Measurements from ENCODE around the gene PVALEF. TPM values are rescaled to one million over a fixed set of nuclear protein-coding genes. Genes with fewer than 3 reads are reported as not detected.

Gene PVALEF
- total and polyA plus RNA-seq, 2 of the 13 experiments (the other 11 are each of a cell fraction or from before 2014, with no cell fraction given): 0.18 TPM

- TF ChIP-seq ZNF512 (CRISPR knock-in tag; IDR thresholded peaks at IDR 0.05) (no peak), IRF1 (CRISPR knock-in tag; IDR thresholded peaks at IDR 0.05; ENCODE audit: low read depth) (no peak), HNRNPL (IDR thresholded peaks at IDR 0.05; ENCODE audit: low read depth, low read length) (peak; percentile 70), MAZ (IDR thresholded peaks at IDR 0.05; ENCODE audit: borderline replicate concordance, low read depth, low read length) (peak; percentile 46; the same call in 1 of the 2 replicates), MAZ (CRISPR knock-in tag; IDR thresholded peaks at IDR 0.05; ENCODE audit: low read depth) (0 out of 2 replicates have a peak, but pooled peaks have one; percentile 33), MYPOP (CRISPR knock-in tag; IDR thresholded peaks at IDR 0.05) (0 out of 2 replicates have a peak, but pooled peaks have one; percentile 25), ZNF788 (CRISPR knock-in tag; IDR thresholded peaks at IDR 0.05; ENCODE audit: borderline replicate concordance) (0 out of 2 replicates have a peak, but pooled peaks have one; percentile 10), KAT8 (CRISPR knock-in tag; IDR thresholded peaks at IDR 0.05) (no peak), ZNF282 (IDR thresholded peaks at IDR 0.05; ENCODE audit: partially characterized antibody) (no peak), THAP11 (CRISPR knock-in tag; IDR thresholded peaks at IDR 0.05) (no peak; the same call in 1 of the 2 replicates), ZNF333 (CRISPR knock-in tag; IDR thresholded peaks at IDR 0.05; ENCODE audit: borderline replicate concordance) (no peak), ZNF33B (CRISPR knock-in tag; IDR thresholded peaks at IDR 0.05) (no peak), ARNT2 (CRISPR knock-in tag; IDR thresholded peaks at IDR 0.05; ENCODE audit: low read depth) (no peak; the same call in 1 of the 2 replicates), ZNF263 (CRISPR knock-in tag; IDR thresholded peaks at IDR 0.05) (no peak), TOPORS (CRISPR knock-in tag; IDR thresholded peaks at IDR 0.05) (no peak), RARG (CRISPR knock-in tag; IDR thresholded peaks at IDR 0.05; ENCODE audit: low read depth) (no peak), GLMP (CRISPR knock-in tag; IDR thresholded peaks at IDR 0.05; ENCODE audit: borderline replicate concordance) (no peak), MYC (CRISPR knock-in tag; IDR thresholded peaks at IDR 0.05; ENCODE audit: borderline replicate concordance) (no peak; the same call in 1 of the 2 replicates), IRF2 (CRISPR knock-in tag; IDR thresholded peaks at IDR 0.05) (no peak), RFX5 (IDR thresholded peaks at IDR 0.05; ENCODE audit: low read depth, low read length) (no peak), ZNF616 (CRISPR knock-in tag; IDR thresholded peaks at IDR 0.05; ENCODE audit: low read depth) (no peak), ZNF576 (CRISPR knock-in tag; IDR thresholded peaks at IDR 0.05) (no peak), SIX1 (CRISPR knock-in tag; IDR thresholded peaks at IDR 0.05; ENCODE audit: borderline replicate concordance) (no peak), EP300 (IDR thresholded peaks at IDR 0.05; ENCODE audit: low read depth in 2 of 2, low read length in 2 of 2) (no peak), EP300 (CRISPR knock-in tag; IDR thresholded peaks at IDR 0.05; ENCODE audit: borderline replicate concordance) (no peak)
These were observed 34.6 kb upstream of the PVALEF start (continued) for GRCh38 chr17:81130385-81131361.
